Peyer's patch (tissue), 4 donors: ENCODE measurements around the gene P2RY13. TPM values are rescaled to one million over a fixed set of nuclear protein-coding genes. Genes with fewer than 3 reads are reported as not detected.

Source experiments
- DNase-seq, 3 donors: peaks; one replicate each; pipeline ENCODE4 v3.0.0-alpha.2; 2017 to 2019
- H3K27ac ChIP-seq, 4 donors: fragments of 200-600 bp; sonication (generic); one replicate each; pipeline ENCODE4 v1.5.1; 2016 to 2019
- H3K27me3 ChIP-seq, 2 donors: fragments of 200-600 bp; sonication (generic); one replicate each; pipeline ENCODE4 v1.5.1; 2019
- H3K36me3 ChIP-seq, 3 donors: fragments of 200-600 bp; sonication (generic); one replicate each; pipeline ENCODE4 v1.5.1; 2016 to 2019
- H3K4me1 ChIP-seq, 4 donors: fragments of 200-600 bp; sonication (generic); one replicate each; pipeline ENCODE4 v1.5.1; 2016 to 2019
- H3K4me3 ChIP-seq, 4 donors: fragments of 200-600 bp; sonication (generic); 1 replicate in 3 of 4; 2 replicates in 1 of 4; pipeline ENCODE4 v1.5.1; 2016 to 2019; ENCODE audit warnings: mild to moderate bottlenecking in 1 of 4
- H3K9me3 ChIP-seq, 4 donors: fragments of 200-600 bp; sonication (generic); one replicate each; pipeline ENCODE4 v1.5.1; 2016 to 2019; ENCODE audit warnings: mild to moderate bottlenecking in 1 of 4
- CTCF ChIP-seq, 6 experiments: fragments of 450-650 bp in 4 of 6; fragments of 200-600 bp in 2 of 6; sonication (generic) in 1 of 6; IDR thresholded peaks; one replicate each; pipeline ENCODE4 v1.5.1; 2017 to 2019; ENCODE audit warnings: antibody characterized with exemption in 6 of 6, mild to moderate bottlenecking in 3 of 6, moderate library complexity in 1 of 6
- POLR2A ChIP-seq, 2 donors: fragments of 450-650 bp; IDR thresholded peaks; one replicate each; pipeline ENCODE4 v1.5.1; 2017; ENCODE audit warnings: antibody characterized with exemption in 2 of 2, mild to moderate bottlenecking in 2 of 2, moderate library complexity in 2 of 2
- total RNA-seq, 4 donors: library from RNA; depleted of rRNA; stranded (reverse); fragments of >200 nt; gene quantifications; one replicate each; pipeline ENCODE4 v1.1.0, GENCODE V29; 2016

The P2RY13 gene
- total RNA-seq, 4 donors from 2014 or later: 0.67 to 1.7 TPM; not detected in 2

GRCh38 chr3:151282921-151283320 lies 46.4 kb downstream of the P2RY13 start:
- no peak for DNase-seq
- no peak overlapping the region for H3K27ac ChIP-seq

GRCh38 chr3:151281671-151282324 lies 47.6 kb downstream of the P2RY13 start:
- peak overlapping the region in 2 of 4 donors; percentile 23 to 38 for H3K27ac ChIP-seq
- H3K4me3 ChIP-seq: no peak overlapping the region

More at GRCh38 chr3:151282921-151283320, 46.4 kb downstream of the P2RY13 start:
- H3K27me3 ChIP-seq: no peaks in the 10 kb centered on the region
- H3K36me3 ChIP-seq: no peaks in the 10 kb centered on the region
- peaks cover 0 to 8% (median 0%) of the 10 kb centered on the region in 4 donors for H3K4me1 ChIP-seq
- no peak for TF ChIP-seq POLR2A (IDR thresholded peaks at IDR 0.05)
- peak; percentile 35 to 90 (median 82) for TF ChIP-seq CTCF (IDR thresholded peaks at IDR 0.05)
- H3K9me3 ChIP-seq: no peaks in the 10 kb centered on the region
- no peak overlapping the region for H3K4me3 ChIP-seq

GRCh38 chr3:151278230-151278629 lies 51.1 kb downstream of the P2RY13 start, which contains the start of gene P2RY14:
TSS of gene P2RY14 (minus strand) at chr3:151278542. CDS start at chr3:151214316, 64,226 bp downstream.
- DNase-seq: no peak
- H3K27me3 ChIP-seq: no peaks in the 10 kb centered on the region
- H3K4me1 ChIP-seq: peaks cover 0 to 8% (median 3%) of the 10 kb centered on the region in 4 donors
- no peaks in the 10 kb centered on the region for H3K36me3 ChIP-seq
- TF ChIP-seq CTCF (IDR thresholded peaks at IDR 0.05) (no peak), POLR2A (IDR thresholded peaks at IDR 0.05) (no peak)
- H3K27ac ChIP-seq: peak within 1 kb of the TSS in 3 of 4 donors; percentile 38 to 63 (median 52)
- H3K4me3 ChIP-seq: peak within 1 kb of the TSS in 2 of 4 donors; percentile 1 to 26
- no peaks in the 10 kb centered on the region for H3K9me3 ChIP-seq

More at GRCh38 chr3:151281671-151282324, 47.6 kb downstream of the P2RY13 start:
- no peaks in the 10 kb centered on the region for H3K36me3 ChIP-seq
- no peaks in the 10 kb centered on the region for H3K27me3 ChIP-seq
- no peaks in the 10 kb centered on the region for H3K9me3 ChIP-seq
- no peak for DNase-seq
- TF ChIP-seq CTCF (IDR thresholded peaks at IDR 0.05) (no peak), POLR2A (IDR thresholded peaks at IDR 0.05) (no peak)
- H3K4me1 ChIP-seq: peaks cover 0 to 8% (median 0%) of the 10 kb centered on the region in 4 donors

GRCh38 chr3:151276687-151277042 lies 52.7 kb downstream of the P2RY13 start:
- H3K4me1 ChIP-seq: peaks cover 0 to 8% (median 3%) of the 10 kb centered on the region in 4 donors
- H3K27ac ChIP-seq: peak overlapping the region in 3 of 4 donors; percentile 6 to 52 (median 10)
- H3K9me3 ChIP-seq: no peaks in the 10 kb centered on the region
- no peak for TF ChIP-seq POLR2A (IDR thresholded peaks at IDR 0.05)
- no peaks in the 10 kb centered on the region for H3K27me3 ChIP-seq
- H3K36me3 ChIP-seq: no peaks in the 10 kb centered on the region
- peak overlapping the region in 1 of 4 donors; percentile 26 for H3K4me3 ChIP-seq
- DNase-seq: peak in 2 of 3 donors; percentile 44 to 61

Other genes with a start within 250 kb of the P2RY13 start
- 1 to 10 TPM in 1 of 4 donors, under 1 TPM in 2, not detected in 1; 0.09 to 3.3 (median 0.13) TPM for gene MED12L, start 243.9 kb downstream of the P2RY13 start, total RNA-seq
- gene GPR171, start 126.3 kb downstream of the P2RY13 start, total RNA-seq: 10 to 100 TPM in 1 of 4 donors, 1 to 10 TPM in 3; 4.9 to 11.0 (median 7.3) TPM
- 1 to 10 TPM; 1.2 to 3.6 (median 2.0) TPM for gene P2RY14, start 51.0 kb downstream of the P2RY13 start, total RNA-seq
- gene GPR87, start 12.7 kb downstream of the P2RY13 start, total RNA-seq: not detected
- gene P2RY12, start 55.2 kb upstream of the P2RY13 start, total RNA-seq: 1 to 10 TPM in 2 of 4 donors, not detected in 2; 1.7 to 3.3 TPM
- gene IGSF10, start 131.5 kb upstream of the P2RY13 start, total RNA-seq: 1 to 10 TPM in 3 of 4 donors, under 1 TPM in 1; 0.70 to 5.4 (median 2.3) TPM